Hepatocyte (in vitro differentiated cells): ENCODE results near the gene NR3C2. TPM values are rescaled to one million over a fixed set of nuclear protein-coding genes. Genes with fewer than 3 reads are reported as not detected.

Experiments used
- DNase-seq: peaks from one replicate; pipeline ENCODE4 v3.0.0-alpha.2; 2016; ENCODE audit warnings: low spot score
- H2AFZ ChIP-seq: fragments of 200-600 bp; sonication (generic); 2 replicates; pipeline ENCODE4 v1.6.0; 2016; ENCODE audit warnings: antibody characterized with exemption, mild to moderate bottlenecking
- H3K27ac ChIP-seq: fragments of 200-600 bp; sonication (generic); 2 replicates; pipeline ENCODE4 v1.5.1; 2016; ENCODE audit warnings: mild to moderate bottlenecking
- H3K27me3 ChIP-seq: fragments of 200-600 bp; sonication (generic); 2 replicates; pipeline ENCODE4 v1.6.1; 2016
- H3K36me3 ChIP-seq: fragments of 200-600 bp; sonication (generic); replicated peaks from 2 replicates; pipeline ENCODE4 v1.5.1; 2016; ENCODE audit warnings: low read depth; ENCODE audit not compliant: insufficient read depth
- H3K4me1 ChIP-seq: fragments of 200-600 bp; sonication (generic); 2 replicates; pipeline ENCODE4 v1.5.1; 2016; ENCODE audit warnings: mild to moderate bottlenecking, moderate library complexity; ENCODE audit not compliant: insufficient read depth
- H3K4me2 ChIP-seq: fragments of 200-600 bp; sonication (generic); 2 replicates; pipeline ENCODE4 v1.6.0; 2016
- H3K4me3 ChIP-seq: fragments of 200-600 bp; sonication (generic); 2 replicates; pipeline ENCODE4 v1.5.1; 2016; ENCODE audit warnings: mild to moderate bottlenecking
- H3K79me2 ChIP-seq: fragments of 200-600 bp; sonication (generic); 2 replicates; pipeline ENCODE4 v1.6.0; 2017; ENCODE audit warnings: mild to moderate bottlenecking
- H3K9me2 ChIP-seq: fragments of 200-600 bp; sonication (generic); replicated peaks from 2 replicates; pipeline ENCODE4 v1.6.0; 2017; ENCODE audit warnings: mild to moderate bottlenecking; ENCODE audit not compliant: insufficient read depth
- H3K9me3 ChIP-seq: fragments of 200-600 bp; sonication (generic); 2 replicates; pipeline ENCODE4 v1.5.1; 2016; ENCODE audit warnings: low read depth, mild to moderate bottlenecking
- H4K20me1 ChIP-seq: fragments of 200-600 bp; sonication (generic); 2 replicates; pipeline ENCODE4 v1.6.0; 2016; ENCODE audit warnings: mild to moderate bottlenecking; ENCODE audit not compliant: insufficient read depth, poor library complexity, severe bottlenecking
- EZH2 ChIP-seq: fragments of 200-600 bp; sonication (generic); IDR thresholded peaks from 2 replicates; pipeline ENCODE4 v1.6.1; 2016; ENCODE audit warnings: antibody characterized with exemption, mild to moderate bottlenecking, borderline replicate concordance
- EZH2phosphoT487 ChIP-seq: fragments of 200-600 bp; sonication (generic); IDR thresholded peaks from one replicate; pipeline ENCODE4 v1.6.1; 2018; ENCODE audit warnings: antibody characterized with exemption, mild to moderate bottlenecking, low read depth, moderate library complexity; ENCODE audit not compliant: unreplicated experiment, severe bottlenecking
- WGBS: methylation state at CpG from one replicate; pipeline ENCODE4 v1.1.6; 2016; ENCODE audit warnings: low lambda C conversion rate; ENCODE audit errors: missing lambda C conversion rate; 5-methylcytosine and 5-hydroxymethylcytosine counted together
- polyA plus RNA-seq: library from polyadenylated mRNA; unstranded; fragments of >200 nt; fragmentation: Nextera tagmentation; extraction: Ambion mirVana; gene quantifications from 2 replicates; pipeline ENCODE4 v1.2.1, GENCODE V29; 2016
- total RNA-seq: library from RNA; depleted of rRNA; stranded (reverse); fragments of >200 nt; gene quantifications from 2 replicates; pipeline ENCODE4 v1.2.3, GENCODE V29; 2014
- TF ChIP-seq, protein P1 (sequence below): fragments of 200-600 bp; sonication (generic); IDR thresholded peaks from 2 replicates; pipeline ENCODE4 v1.5.1; 2016; ENCODE audit warnings: antibody characterized with exemption, mild to moderate bottlenecking; ENCODE audit not compliant: poor library complexity

Gene NR3C2
- total and polyA plus RNA-seq, 2 experiments from 2014 or later, result 2.3 to 7.1 TPM

GRCh38 chr4:148108766-148109165, 333.4 kb downstream of the NR3C2 start:
- Histone ChIP-seq H3K4me1 (no peaks in the 10 kb centered on the region), H3K36me3 (no peaks in the 10 kb centered on the region), H3K4me2 (no peak overlapping the region), H3K4me3 (no peak overlapping the region), H2AFZ (no peak overlapping the region), H3K27me3 (no peaks in the 10 kb centered on the region), H4K20me1 (no peaks in the 10 kb centered on the region), H3K79me2 (no peaks in the 10 kb centered on the region), H3K9me2 (no peaks in the 10 kb centered on the region), H3K27ac (no peak overlapping the region), H3K9me3 (no peaks in the 10 kb centered on the region)
- no peak for TF ChIP-seq EZH2phosphoT487
- no peak for DNase-seq
- 76% methylated on average over 7 of the region's 7 CpGs for WGBS

DNA sequence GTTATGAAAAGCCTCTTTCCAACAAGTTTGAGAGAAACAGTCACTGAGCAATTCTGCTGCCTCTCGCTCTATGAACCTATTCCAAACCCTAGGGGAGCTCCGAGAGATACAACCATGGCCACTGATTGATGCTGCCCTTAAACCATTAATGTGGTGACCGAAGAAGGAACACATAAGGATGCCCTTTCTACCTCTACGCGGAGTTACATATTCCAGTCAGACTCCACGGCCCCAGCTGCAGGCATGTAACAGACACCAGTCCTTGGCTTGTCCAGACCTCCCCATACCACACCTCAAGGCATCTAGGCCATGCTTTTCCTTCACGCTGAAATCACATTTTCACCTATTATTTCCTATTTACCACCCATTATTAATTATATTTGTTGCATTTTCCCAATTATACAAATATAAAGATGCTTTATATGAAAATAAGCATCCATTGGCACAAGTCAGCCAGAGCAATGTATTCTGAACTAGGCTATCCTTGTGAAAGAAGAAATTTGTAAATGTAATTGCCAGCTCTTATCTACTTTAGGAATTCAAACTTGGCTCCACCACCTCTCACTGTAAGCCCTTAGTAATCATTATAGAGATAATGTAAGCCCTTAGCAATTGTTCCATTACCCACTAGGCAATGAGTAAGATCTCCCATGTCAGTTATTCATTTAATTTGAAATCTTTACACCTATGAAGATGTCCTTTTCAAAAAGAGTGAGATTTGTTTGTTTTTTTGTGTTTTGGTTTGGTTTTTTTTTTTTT, 338.4 kb downstream of the NR3C2 start:
- no peaks in the 10 kb centered on the region for H4K20me1 ChIP-seq
- H3K79me2 ChIP-seq, result no peaks in the 10 kb centered on the region
- no peaks in the 10 kb centered on the region for H3K9me2 ChIP-seq
- no peak overlapping the region for H3K27ac ChIP-seq
- DNase-seq, result no peak
- H3K9me3 ChIP-seq, result no peaks in the 10 kb centered on the region
- H3K36me3 ChIP-seq, result no peaks in the 10 kb centered on the region
- H3K4me3 ChIP-seq, result no peak overlapping the region
- H2AFZ ChIP-seq, result no peak overlapping the region
- 92% methylated on average over 7 of the region's 7 CpGs for WGBS
- no peak overlapping the region for H3K4me2 ChIP-seq
- TF ChIP-seq, protein P1, sequence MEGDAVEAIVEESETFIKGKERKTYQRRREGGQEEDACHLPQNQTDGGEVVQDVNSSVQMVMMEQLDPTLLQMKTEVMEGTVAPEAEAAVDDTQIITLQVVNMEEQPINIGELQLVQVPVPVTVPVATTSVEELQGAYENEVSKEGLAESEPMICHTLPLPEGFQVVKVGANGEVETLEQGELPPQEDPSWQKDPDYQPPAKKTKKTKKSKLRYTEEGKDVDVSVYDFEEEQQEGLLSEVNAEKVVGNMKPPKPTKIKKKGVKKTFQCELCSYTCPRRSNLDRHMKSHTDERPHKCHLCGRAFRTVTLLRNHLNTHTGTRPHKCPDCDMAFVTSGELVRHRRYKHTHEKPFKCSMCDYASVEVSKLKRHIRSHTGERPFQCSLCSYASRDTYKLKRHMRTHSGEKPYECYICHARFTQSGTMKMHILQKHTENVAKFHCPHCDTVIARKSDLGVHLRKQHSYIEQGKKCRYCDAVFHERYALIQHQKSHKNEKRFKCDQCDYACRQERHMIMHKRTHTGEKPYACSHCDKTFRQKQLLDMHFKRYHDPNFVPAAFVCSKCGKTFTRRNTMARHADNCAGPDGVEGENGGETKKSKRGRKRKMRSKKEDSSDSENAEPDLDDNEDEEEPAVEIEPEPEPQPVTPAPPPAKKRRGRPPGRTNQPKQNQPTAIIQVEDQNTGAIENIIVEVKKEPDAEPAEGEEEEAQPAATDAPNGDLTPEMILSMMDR, result no peak
- no peaks in the 10 kb centered on the region for H3K4me1 ChIP-seq
- H3K27me3 ChIP-seq, result no peaks in the 10 kb centered on the region

GRCh38 chr4:148101790-148102189, 340.4 kb downstream of the NR3C2 start:
- WGBS, result 75% methylated on average over 4 of the region's 4 CpGs
- Histone ChIP-seq H2AFZ (no peak overlapping the region), H3K79me2 (no peaks in the 10 kb centered on the region)

DNA sequence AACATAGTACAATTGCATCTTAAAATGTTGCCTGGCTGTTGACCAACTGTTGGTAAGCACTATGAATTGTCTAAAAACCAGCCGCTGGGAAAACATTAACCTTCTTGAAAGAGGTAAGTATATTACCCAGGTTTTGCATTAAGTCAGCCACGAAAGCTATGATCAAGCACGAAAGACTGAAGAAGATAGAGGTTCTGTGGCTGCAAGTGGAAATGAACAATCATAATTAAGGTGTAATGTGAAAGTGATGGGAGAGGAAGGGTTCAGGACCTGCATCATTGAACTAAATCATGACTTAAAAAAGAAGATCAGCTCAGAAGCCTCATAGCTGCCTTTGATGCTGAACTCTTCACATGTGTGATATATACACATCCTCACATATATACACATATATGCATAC, 341.0 kb downstream of the NR3C2 start:
- Histone ChIP-seq H3K36me3 (no peaks in the 10 kb centered on the region), H3K9me2 (no peaks in the 10 kb centered on the region), H3K4me1 (no peaks in the 10 kb centered on the region), H3K4me2 (no peak overlapping the region), H3K9me3 (no peaks in the 10 kb centered on the region), H4K20me1 (no peaks in the 10 kb centered on the region), H3K27me3 (no peaks in the 10 kb centered on the region), H3K27ac (no peak overlapping the region), H3K4me3 (no peak overlapping the region), H3K79me2 (no peaks in the 10 kb centered on the region), H2AFZ (no peak overlapping the region)
- DNase-seq, result no peak
- TF ChIP-seq EZH2phosphoT487, result no peak
- TF ChIP-seq EZH2, result no peak
- TF ChIP-seq, protein P1, result no peak
- WGBS, result 88% methylated on average over 3 of the region's 3 CpGs

More at GRCh38 chr4:148101790-148102189, 340.4 kb downstream of the NR3C2 start:
- Histone ChIP-seq H3K4me1 (no peaks in the 10 kb centered on the region), H3K4me2 (no peak overlapping the region), H3K27me3 (no peaks in the 10 kb centered on the region), H3K4me3 (no peak overlapping the region), H3K36me3 (no peaks in the 10 kb centered on the region), H3K9me3 (no peaks in the 10 kb centered on the region), H4K20me1 (no peaks in the 10 kb centered on the region), H3K9me2 (no peaks in the 10 kb centered on the region), H3K27ac (no peak overlapping the region)
- TF ChIP-seq EZH2, result no peak
- TF ChIP-seq, protein P1, result no peak
- no peak for TF ChIP-seq EZH2phosphoT487
- DNase-seq, result no peak
